ENCODE results near the gene SESN1.
"Not testable (repeated sequence)": the region's sequence is repeated elsewhere in the genome, so short reads cannot be mapped to it uniquely, and the experiment has no call there.

The SESN1 gene

GRCh38 chr6:108982154-108983113 lies 112.2 kb downstream of the SESN1 start:
- peaks cover 0 to 31% (median 0%) of the 10 kb centered on the region in 3 donors for H3K9me3 ChIP-seq
- H3K4me3 ChIP-seq: no peak overlapping the region
- no peaks in the 10 kb centered on the region for H3K4me1 ChIP-seq
- DNase-seq: no peak
- no peaks in the 10 kb centered on the region for H3K27me3 ChIP-seq
- intact Hi-C loops (cut with DNase I; ENCODE audit: low total_unique reads): no loop called here
- TF ChIP-seq, protein P1, sequence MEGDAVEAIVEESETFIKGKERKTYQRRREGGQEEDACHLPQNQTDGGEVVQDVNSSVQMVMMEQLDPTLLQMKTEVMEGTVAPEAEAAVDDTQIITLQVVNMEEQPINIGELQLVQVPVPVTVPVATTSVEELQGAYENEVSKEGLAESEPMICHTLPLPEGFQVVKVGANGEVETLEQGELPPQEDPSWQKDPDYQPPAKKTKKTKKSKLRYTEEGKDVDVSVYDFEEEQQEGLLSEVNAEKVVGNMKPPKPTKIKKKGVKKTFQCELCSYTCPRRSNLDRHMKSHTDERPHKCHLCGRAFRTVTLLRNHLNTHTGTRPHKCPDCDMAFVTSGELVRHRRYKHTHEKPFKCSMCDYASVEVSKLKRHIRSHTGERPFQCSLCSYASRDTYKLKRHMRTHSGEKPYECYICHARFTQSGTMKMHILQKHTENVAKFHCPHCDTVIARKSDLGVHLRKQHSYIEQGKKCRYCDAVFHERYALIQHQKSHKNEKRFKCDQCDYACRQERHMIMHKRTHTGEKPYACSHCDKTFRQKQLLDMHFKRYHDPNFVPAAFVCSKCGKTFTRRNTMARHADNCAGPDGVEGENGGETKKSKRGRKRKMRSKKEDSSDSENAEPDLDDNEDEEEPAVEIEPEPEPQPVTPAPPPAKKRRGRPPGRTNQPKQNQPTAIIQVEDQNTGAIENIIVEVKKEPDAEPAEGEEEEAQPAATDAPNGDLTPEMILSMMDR (IDR thresholded peaks at IDR 0.05): no peak
- peaks cover 13 to 32% (median 25%) of the 10 kb centered on the region in 3 donors for H3K36me3 ChIP-seq
- no peak overlapping the region for H3K27ac ChIP-seq

DNA sequence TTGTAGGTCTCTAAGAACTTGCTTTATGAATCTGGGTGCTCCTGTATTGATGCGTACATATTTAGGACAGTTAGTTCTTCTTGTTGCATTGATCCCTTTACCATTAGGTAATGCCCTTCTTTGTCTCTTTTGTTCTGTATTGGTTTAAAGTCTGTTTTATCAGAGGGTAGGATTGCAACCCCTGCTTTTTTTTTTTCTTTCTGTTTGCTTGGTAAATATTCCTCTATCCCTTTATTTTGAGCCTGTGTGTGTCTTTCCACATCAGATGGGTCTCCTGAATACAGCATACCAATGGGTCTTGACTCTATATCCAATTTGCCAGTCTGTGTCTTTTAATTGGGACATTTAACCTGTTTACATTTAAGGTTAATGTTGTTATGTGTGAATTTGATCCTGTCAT lies 116.0 kb downstream of the SESN1 start:
- DNase-seq; H3K4me1 ChIP-seq; H3K27me3 ChIP-seq; H3K36me3 ChIP-seq; H3K27ac ChIP-seq; intact Hi-C loops (cut with DNase I; ENCODE audit: low total_unique reads); H3K4me3 ChIP-seq: not testable (repeated sequence)
- H3K9me3 ChIP-seq: peaks cover 0 to 35% (median 0%) of the 10 kb centered on the region in 3 donors

DNA sequence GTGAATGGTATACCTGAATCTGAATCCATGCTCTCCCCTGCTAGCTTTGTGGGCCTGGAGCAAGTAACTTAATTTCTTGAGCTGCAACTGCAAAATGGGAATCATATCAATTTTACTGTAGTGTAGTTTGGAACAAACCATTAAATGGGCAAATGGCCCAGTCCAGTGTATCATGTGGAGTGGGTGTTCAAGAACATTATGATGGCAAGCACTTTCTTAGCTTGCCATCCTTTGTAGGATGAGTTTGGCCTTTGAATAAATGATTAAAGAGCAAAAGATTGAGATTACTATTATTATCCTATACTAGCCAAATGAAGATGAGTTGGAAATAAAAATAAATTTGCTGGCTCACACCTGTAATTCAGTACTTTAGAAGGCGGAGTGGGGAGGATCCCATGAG lies 120.4 kb downstream of the SESN1 start:
- Histone ChIP-seq H3K9me3 (peaks cover 0 to 18% (median 0%) of the 10 kb centered on the region in 3 donors), H3K27ac (no peak overlapping the region)

DNA sequence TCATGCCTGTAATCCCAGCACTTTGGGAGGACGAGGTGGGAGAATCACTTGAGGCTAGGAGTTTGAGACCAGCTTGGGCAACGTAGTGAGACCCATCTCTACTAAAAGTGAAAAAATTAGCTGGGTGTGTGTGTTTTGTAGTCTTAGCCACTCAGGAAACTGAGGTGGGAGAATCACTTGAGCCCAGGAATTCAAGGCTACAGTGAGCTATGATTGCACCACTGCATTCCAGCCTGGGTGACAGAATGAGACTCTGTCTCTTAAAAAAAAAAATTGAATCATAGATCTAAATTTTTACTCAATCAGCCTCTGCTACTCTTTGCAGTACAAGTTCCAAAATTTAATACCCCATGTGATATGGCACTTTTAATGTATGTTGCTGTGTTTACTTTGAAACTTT lies 124.9 kb downstream of the SESN1 start:
- Histone ChIP-seq H3K27me3 (no peaks in the 10 kb centered on the region), H3K9me3 (no peaks in the 10 kb centered on the region), H3K36me3 (no peaks in the 10 kb centered on the region), H3K4me1 (peaks cover 0 to 9% (median 0%) of the 10 kb centered on the region in 4 donors), H3K4me3 (no peak overlapping the region), H3K27ac (no peak overlapping the region)
- TF ChIP-seq, protein P1 (IDR thresholded peaks at IDR 0.05): no peak
- intact Hi-C loops (cut with DNase I; ENCODE audit: low total_unique reads): no loop called here
- no peak for DNase-seq

More for the DNA sequence above, 120.4 kb downstream of the SESN1 start:
- Histone ChIP-seq H3K27me3 (no peaks in the 10 kb centered on the region), H3K36me3 (no peaks in the 10 kb centered on the region), H3K4me3 (no peak overlapping the region), H3K4me1 (peaks cover 0 to 5% (median 0%) of the 10 kb centered on the region in 4 donors)
- TF ChIP-seq, protein P1 (IDR thresholded peaks at IDR 0.05): no peak
- DNase-seq: no peak
- intact Hi-C loops (cut with DNase I; ENCODE audit: low total_unique reads): no loop called here

DNA sequence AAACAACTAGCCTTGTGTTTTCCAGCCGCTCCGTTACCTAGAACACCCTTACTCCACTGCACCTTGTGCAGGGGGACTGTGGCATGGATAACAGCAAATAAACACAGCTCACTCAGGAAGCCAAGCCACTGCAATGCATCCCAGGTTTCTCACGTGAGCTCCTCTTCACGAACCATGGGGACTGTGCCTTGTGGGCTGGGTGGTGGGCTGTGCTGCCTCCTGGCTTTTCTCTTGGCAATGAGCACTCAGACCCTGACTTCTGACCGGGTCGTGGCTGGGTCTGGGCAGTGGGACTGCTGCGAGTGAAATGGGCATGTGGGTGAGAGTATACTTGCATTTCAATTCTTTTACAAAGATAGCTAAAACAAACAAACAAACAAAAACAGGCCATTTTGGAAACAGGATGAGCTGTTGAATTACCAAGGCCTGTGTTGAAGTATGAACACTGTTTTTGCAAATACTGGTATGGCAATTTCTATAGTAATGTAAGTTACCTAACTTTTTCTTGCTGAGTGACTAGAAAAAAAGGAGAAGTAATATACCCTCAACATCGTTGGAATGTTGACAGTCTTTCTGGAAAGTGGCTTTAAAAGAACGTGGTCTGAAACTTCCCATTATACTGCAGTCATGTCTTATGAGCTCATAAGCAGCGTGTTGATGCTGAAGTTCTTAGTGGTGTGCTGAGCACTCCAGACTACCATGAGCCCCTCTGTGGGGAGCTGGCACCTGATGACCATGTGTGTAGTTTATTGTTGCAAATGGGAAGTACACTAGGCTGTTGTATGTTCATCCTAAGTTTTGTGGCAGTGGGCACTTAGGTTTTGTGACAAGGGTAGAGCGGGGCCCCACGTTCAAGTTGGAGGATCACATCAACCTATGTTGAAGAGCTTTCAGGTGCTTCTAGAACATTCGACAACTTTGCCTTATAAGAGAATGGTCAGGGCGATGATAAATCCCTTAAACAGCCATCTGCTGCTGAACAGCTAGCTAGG lies 126.0 kb downstream of the SESN1 start:
- H3K27ac ChIP-seq: no peak overlapping the region
- intact Hi-C loops (cut with DNase I; ENCODE audit: low total_unique reads): no loop called here
- H3K36me3 ChIP-seq: no peaks in the 10 kb centered on the region
- no peaks in the 10 kb centered on the region for H3K27me3 ChIP-seq
- peaks cover 0 to 9% (median 0%) of the 10 kb centered on the region in 4 donors for H3K4me1 ChIP-seq
- no peaks in the 10 kb centered on the region for H3K9me3 ChIP-seq
- no peak for DNase-seq
- TF ChIP-seq, protein P1 (IDR thresholded peaks at IDR 0.05): no peak
- no peak overlapping the region for H3K4me3 ChIP-seq
